GM19452 (cell line): ENCODE measurements around the gene ZIC3.

Source experiments
- ATAC-seq: cut with Tn5 transposase; IDR thresholded peaks from one replicate; pipeline ENCODE4 v1.9.1; 2021; ENCODE audit not compliant: unreplicated experiment

Gene ZIC3

DNA sequence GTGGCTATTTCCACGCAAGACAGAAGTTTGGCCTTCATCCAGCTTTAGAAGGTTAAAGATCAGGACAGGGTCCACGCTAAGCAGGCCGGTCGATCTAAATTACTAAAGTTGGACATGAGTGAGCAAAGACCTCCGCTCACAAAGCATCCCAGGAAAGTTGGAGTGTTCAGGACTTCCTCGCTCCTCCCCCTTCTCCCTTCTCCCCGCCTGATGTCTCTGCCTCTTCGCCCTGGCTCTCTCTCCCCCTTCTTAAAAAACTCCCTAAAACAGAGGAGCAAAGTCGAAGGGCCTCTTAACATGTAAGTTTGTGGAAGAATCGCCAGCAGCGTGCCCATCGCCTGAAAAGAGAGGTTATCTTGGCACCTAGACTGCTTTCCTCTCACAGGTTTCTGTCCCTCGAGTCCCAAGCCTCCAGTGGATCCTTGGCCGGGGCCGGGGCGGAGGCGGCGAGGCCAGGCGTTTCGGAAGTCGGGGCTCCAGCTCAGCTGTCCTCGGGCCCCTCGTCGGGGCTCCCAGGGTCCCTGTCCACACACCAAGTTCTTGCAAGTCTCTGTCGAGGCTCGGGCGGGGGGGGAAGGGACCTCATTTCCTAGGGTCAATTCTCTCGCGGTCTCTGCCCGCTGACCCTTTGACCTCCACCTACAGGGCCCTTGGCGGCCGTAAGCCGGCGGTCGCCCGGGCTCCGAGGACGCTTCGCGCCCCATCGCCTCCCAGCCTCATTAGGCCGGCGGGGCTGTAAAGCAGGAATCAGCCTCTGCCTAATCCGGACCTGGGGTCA, 7.6 kb downstream of the ZIC3 start:
- no peak for ATAC-seq

DNA sequence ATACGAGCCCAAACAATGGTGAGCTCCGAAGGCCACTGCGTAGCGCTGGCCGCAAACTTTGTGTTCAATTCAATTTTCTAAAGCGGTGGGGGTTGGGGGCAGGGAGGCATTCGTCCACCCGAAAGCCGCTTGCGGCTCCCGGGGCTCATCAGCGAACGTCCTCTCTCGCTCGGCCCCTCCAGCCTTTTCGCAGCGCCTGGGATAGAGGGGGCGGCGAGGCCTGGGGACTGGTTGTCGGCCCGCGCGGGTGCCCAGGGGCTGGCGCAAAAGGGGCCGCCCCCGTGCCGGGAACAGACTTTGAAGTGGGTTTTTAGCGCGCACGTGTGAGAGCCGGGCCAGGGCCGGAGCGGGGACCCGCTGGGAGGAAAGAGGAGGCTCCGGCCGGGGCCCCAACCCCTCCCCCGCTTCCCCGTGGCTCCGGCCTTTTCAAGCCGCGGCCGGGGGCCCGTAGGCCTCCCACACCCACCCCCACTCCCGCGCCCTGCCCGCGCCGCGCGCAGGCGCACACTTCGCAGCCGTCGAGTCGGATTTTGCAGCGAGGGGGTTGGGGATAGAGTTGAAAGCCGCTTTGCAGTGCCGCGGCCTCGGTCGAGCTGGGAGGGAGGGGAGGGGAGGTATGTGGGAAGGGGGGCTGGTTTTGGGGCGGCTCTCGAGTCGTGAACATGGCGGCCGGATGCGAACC, 8.3 kb downstream of the ZIC3 start:
- ATAC-seq: no peak

- no peak for ATAC-seq
Observed at GRCh38 chrX:137574784-137575293, 8.9 kb downstream of the ZIC3 start.

DNA sequence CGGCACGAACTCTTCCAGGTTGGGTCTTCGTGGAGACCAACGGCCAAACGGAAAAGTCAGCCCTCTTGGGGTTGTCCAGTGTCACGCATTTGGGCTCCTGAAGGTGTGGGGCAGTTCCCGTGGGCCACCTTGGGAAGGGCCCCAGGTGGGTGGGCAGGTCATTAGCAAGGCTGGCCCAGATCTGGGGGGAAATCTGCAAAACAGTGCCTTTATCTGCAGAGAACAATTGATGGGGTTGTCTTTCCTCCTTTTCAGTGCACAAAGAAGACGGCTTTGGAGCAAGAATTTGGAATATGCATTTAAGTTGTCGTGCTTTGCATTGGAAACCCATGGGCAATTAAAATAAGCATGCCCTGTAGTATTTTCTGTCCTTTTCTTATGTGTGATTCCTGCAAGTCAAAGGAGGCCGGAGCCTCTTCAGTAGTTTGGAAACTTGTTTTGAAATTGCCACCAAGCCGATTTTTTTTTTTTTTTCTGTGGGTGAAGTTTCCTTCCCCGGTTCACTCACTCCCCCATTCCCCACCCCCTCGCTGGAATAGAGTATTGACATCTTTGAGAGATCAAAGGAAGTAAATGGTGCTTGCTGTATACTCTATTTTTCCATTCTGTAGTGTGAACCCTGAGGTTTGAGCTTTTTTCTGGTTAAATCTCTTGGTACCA, 9.8 kb downstream of the ZIC3 start:
- no peak for ATAC-seq

GRCh38 chrX:137587151-137587550, 21.2 kb downstream of the ZIC3 start:
- ATAC-seq: no peak

DNA sequence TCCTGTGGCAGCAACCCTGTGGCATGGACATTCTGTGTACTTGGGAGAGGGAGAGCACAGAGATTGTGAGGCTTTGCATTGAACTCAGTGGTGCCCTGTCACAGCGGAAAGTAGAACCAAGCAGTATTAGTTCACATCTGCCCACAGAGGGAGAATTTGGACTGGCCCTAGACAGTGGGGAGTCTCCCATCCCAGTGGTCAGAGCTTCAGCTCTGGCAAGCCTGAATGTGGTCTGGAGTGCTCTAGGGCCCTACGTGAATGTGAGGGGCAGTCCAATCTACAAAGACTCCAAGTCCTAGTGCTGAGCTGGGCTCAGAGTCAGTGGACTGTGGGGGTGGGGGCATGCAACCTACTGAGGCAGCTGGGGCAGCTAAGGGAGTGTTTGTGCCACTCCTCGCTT, 34.8 kb downstream of the ZIC3 start:
- no peak for ATAC-seq
